HG02938 (cell line): ENCODE results near the gene GRIK2.

ENCODE experiments used
- ATAC-seq: cut with Tn5 transposase; IDR thresholded peaks from one replicate; pipeline ENCODE4 v1.9.1; 2021; ENCODE audit warnings: mild to moderate bottlenecking, moderate library complexity; ENCODE audit not compliant: unreplicated experiment

Gene GRIK2

GRCh38 chr6:101454106-101454676 is 60.7 kb downstream of the GRIK2 start:
- ATAC-seq = no peak

GRCh38 chr6:101458336-101458735 is 64.8 kb downstream of the GRIK2 start:
- ATAC-seq = no peak

GRCh38 chr6:101458826-101459225 is 65.3 kb downstream of the GRIK2 start:
- ATAC-seq = no peak

GRCh38 chr6:101462576-101462975 is 69.1 kb downstream of the GRIK2 start:
- ATAC-seq = no peak

GRCh38 chr6:101465863-101466262 is 72.4 kb downstream of the GRIK2 start:
- ATAC-seq = no peak

- no peak for ATAC-seq
Observed at GRCh38 chr6:101477436-101477835, 83.9 kb downstream of the GRIK2 start.

GRCh38 chr6:101478891-101479290 is 85.4 kb downstream of the GRIK2 start:
- ATAC-seq = no peak

- no peak for ATAC-seq
Observed at GRCh38 chr6:101482606-101483005, 89.1 kb downstream of the GRIK2 start.

GRCh38 chr6:101484781-101485180 is 91.3 kb downstream of the GRIK2 start:
- ATAC-seq = no peak

- ATAC-seq = no peak
Observed at GRCh38 chr6:101486124-101486523, 92.6 kb downstream of the GRIK2 start.

GRCh38 chr6:101486726-101487125 is 93.2 kb downstream of the GRIK2 start:
- no peak for ATAC-seq

GRCh38 chr6:101489456-101489855 is 95.9 kb downstream of the GRIK2 start:
- ATAC-seq = no peak

GRCh38 chr6:101490857-101491256 is 97.3 kb downstream of the GRIK2 start:
- ATAC-seq = no peak

- ATAC-seq = no peak
Observed at GRCh38 chr6:101502818-101503217, 109.3 kb downstream of the GRIK2 start.

GRCh38 chr6:101509536-101509935 is 116.0 kb downstream of the GRIK2 start:
- ATAC-seq = no peak

- ATAC-seq = no peak
Observed at GRCh38 chr6:101513181-101513580, 119.7 kb downstream of the GRIK2 start.

GRCh38 chr6:101516578-101516977 is 123.1 kb downstream of the GRIK2 start:
- no peak for ATAC-seq

GRCh38 chr6:101517632-101518031 is 124.1 kb downstream of the GRIK2 start:
- ATAC-seq = peak; percentile 81

- no peak for ATAC-seq
Observed at GRCh38 chr6:101522254-101522653, 128.7 kb downstream of the GRIK2 start.

GRCh38 chr6:101527467-101527866 is 134.0 kb downstream of the GRIK2 start:
- ATAC-seq = no peak

GRCh38 chr6:101528801-101529200 is 135.3 kb downstream of the GRIK2 start:
- ATAC-seq = no peak

- no peak for ATAC-seq
Observed at GRCh38 chr6:101531538-101531937, 138.0 kb downstream of the GRIK2 start.

- no peak for ATAC-seq
Observed at GRCh38 chr6:101534386-101534785, 140.9 kb downstream of the GRIK2 start.
